SK-N-MC (cell line): Measurements from ENCODE around the gene RIN3.

Experiments used
- EZH2 ChIP-seq: fragments of 200-600 bp; sonication (generic); IDR thresholded peaks from one replicate; pipeline ENCODE4 v1.6.1; 2017; ENCODE audit warnings: antibody characterized with exemption
- FOXP2 ChIP-seq: optimal IDR thresholded peaks from 2 replicates; pipeline ENCODE3; 2011; ENCODE audit warnings: mild to moderate bottlenecking, moderate library complexity; ENCODE audit not compliant: insufficient read depth; ENCODE audit errors: extremely low read length, control extremely low read depth
- POLR2AphosphoS5 ChIP-seq: IDR thresholded peaks from 2 replicates; pipeline ENCODE4 v1.6.1; 2012; ENCODE audit warnings: mild to moderate bottlenecking, low read depth, low read length, borderline replicate concordance

- TF ChIP-seq POLR2AphosphoS5 (no peak), EZH2 (no peak), FOXP2 (no peak)
Measured at GRCh38 chr14:92516966-92517506, 3.5 kb downstream of the RIN3 start.
